NCI-H524 treated with DMSO at 0.1 percent for 48 hours (cell line): ENCODE data around the gene CCDC8.
A peak's percentile ranks its signal among the peaks of the same experiment; 100 is the strongest.
"Not testable (repeated sequence)": the region's sequence is repeated elsewhere in the genome, so short reads cannot be mapped to it uniquely, and the experiment has no call there.

ENCODE experiments used
- DNase-seq: peaks from one replicate; lab custom pipeline; 2025; lab: John Stamatoyannopoulos, UW

The CCDC8 gene

GRCh38 chr19:46383171-46383815, 30.1 kb downstream of the CCDC8 start:
- DNase-seq, result no peak

DNA sequence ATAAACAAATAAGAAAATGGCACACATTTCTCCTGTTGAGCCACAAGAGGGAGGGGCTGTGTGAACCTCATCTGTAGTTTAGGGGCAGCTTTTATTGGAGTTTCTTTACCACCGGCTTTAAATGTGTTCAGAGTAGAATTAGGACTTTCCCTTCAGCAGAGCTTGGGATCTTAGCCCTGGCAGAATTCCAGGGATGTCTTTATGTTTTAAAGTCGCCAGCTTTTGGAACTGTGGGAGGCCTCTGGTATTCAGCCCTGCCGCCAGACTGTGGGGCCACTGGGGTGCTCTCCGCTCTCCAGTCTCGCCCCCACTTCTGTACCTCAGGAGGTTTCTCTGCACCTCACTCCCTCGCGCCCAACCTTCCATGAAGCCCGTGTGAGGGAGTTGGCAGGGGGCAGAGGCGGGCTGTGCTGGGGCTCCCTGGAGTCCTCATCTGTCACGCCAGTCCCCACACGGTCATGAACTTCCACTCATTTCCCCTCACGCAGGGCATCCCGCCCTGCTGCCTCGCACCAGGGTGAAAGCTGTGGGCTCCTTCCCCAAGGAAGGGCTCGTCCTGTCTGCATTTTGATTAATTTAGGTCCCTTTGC, 31.5 kb downstream of the CCDC8 start:
- DNase-seq, result no peak

- no peak for DNase-seq
Observed at GRCh38 chr19:46381346-46381745, 32.0 kb downstream of the CCDC8 start.

- no peak for DNase-seq
Observed at GRCh38 chr19:46380690-46381089, 32.7 kb downstream of the CCDC8 start.

DNA sequence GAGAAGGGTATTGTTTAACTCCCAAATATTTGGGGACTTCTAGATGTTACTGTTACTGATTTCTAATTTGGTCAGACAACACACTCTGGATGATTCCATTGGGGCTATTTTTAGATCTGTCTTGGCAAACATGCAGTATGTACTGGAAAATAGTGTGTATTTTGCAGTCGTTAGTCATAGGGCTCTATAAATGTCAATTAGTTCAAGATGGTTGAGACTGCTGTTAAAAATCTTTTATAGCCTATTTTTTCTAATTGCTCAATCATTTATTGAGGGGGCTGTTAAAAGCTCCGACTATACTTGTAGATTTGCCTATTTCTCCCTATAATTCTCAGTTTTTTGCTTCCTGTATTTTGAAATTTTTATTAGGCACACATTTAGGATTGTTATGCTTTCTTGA, 35.1 kb downstream of the CCDC8 start:
- DNase-seq, result no peak

GRCh38 chr19:46376241-46377153, 36.9 kb downstream of the CCDC8 start:
- no peak for DNase-seq

DNA sequence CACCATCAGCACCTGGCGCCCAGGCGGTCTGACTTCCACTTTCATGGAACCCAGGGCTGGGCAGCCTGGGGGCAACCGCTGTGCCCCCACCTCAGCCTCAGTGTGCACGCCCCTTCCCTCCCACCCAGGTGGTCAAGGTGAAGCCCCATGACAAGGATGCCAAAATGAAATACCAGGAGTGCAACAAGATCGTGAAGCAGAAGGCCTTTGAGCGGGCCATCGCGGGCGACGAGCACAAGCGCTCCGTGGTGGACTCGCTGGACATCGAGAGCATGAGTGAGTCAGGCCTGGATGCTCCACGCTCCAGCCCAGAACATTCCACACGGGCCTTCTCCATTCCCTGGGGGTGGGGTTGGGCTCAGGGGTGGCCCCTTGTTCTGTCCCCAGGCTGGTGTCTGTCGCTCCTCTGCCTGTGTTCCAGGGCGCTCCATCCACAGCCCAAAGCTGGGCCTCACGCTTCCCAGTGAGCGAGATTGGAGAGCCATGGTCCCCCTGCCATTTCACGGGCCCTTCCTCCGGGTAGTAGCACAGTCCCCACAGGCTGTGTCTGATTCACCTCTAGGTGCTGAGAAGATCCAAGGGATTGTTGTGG, 37.8 kb downstream of the CCDC8 start:
- DNase-seq, result not testable (repeated sequence)

GRCh38 chr19:46374536-46375475, 38.6 kb downstream of the CCDC8 start:
- no peak for DNase-seq

- DNase-seq, result no peak
Observed at GRCh38 chr19:46373491-46374359, 39.6 kb downstream of the CCDC8 start.

DNA sequence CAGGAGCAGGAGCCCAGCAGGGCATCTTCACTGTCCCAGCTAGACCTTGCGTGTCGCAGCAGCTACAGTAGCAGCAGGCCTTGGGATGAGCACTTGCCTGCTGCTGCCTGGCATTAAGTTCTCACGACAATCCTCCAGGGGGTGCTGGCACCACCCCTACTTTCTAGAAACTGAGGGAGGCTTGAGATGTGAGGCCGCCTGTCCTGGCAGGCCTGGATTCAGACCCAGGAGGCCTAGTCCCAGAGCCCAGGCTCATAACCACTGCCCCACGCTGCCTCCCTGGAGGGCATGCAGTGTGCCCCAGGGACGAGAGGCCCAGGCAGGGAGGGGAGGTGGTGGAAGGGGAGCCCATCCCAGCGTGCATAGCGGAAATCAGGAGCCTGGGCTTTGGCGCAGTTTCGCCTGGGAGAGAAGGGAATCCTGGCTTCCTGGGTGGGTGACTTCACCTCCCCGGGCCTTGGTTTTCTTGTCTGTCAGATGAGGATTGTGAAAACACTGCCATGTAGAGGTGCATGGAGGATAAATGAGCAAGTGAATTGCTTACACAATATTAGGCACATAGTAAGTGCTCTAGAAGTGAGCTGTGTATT, 40.4 kb downstream of the CCDC8 start:
- no peak for DNase-seq

GRCh38 chr19:46371371-46371901, 41.9 kb downstream of the CCDC8 start:
- DNase-seq, result no peak

GRCh38 chr19:46369817-46370216, 43.5 kb downstream of the CCDC8 start:
- DNase-seq, result no peak

DNA sequence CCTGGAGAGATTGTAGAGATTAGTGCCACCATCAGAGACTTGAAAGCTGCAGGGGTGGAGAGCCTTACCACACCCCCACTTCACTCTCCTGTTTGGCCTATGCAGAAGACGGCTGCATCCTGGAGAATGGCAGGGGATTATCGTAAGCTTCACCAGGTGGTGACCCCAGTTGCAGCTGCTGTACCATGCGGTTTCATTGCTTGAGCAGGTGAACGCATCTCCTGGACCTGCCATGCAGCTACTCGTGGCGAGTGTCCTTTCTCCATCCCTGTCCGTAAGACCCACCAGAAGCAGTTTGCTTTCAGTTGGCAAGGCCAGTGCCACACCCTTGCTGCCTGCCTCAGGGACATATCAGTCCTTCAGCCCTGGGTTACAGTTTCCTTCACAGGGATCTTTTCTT, 45.2 kb downstream of the CCDC8 start:
- peak; percentile 86 for DNase-seq

DNA sequence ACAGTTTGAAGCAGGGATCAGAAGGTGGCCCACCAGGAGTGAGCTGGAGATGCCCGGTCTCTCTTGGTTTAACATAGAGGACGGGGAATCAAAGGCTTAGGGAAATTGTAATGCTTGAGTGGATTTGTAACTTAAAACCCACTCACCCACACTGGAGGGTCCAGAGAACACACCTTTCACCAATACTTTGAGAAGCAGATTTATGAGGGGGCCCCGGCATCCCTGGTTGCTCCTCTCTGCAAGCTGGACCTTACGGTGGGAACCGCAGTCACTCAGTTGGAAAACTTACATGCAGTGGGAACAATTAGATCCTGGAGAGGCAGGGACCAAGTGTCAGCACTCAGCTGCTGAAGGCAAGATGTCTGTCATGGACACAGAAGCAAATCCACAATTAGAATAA, 45.9 kb downstream of the CCDC8 start:
- no peak for DNase-seq

GRCh38 chr19:46366620-46367292, 46.6 kb downstream of the CCDC8 start:
- DNase-seq, result peak; percentile 53

- no peak for DNase-seq
Observed at GRCh38 chr19:46365561-46365960, 47.8 kb downstream of the CCDC8 start.

- DNase-seq, result no peak
Observed at GRCh38 chr19:46364359-46364758, 49.0 kb downstream of the CCDC8 start.

DNA sequence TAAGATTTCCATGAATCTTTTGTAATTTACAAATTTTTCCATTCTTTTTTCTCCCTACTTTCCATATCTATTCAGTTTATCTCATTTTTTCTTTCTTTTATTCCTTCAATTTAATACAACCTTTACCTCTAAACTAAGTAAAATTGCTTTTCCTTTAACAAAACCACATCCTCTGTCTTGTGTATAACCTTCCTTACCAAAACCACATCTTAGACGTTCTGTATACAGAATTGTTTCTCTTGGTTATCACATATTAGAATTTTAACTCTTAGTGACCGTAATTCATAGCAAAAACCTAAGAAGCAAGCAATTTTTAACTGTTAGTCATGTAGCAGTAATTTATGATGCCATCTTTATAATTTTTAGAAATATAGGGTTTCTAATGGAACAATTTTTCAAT, 51.4 kb downstream of the CCDC8 start:
- no peak for DNase-seq
